GM12875 (cell line): ENCODE measurements around the gene SBSN.

ENCODE experiments used
- H3K4me3 ChIP-seq: one replicate; pipeline ENCODE4 v1.5.1; 2011; ENCODE audit warnings: low read depth, low read length, control low read depth
- CTCF ChIP-seq: IDR thresholded peaks from 2 replicates; pipeline ENCODE4 v1.5.1; 2011; ENCODE audit warnings: low read depth, mild to moderate bottlenecking, control low read depth, inconsistent platforms, low read length, moderate library complexity, borderline replicate concordance; ENCODE audit not compliant: insufficient read depth

Gene SBSN

GRCh38 chr19:35539850-35540249, 11.7 kb upstream of the SBSN start:
- TF ChIP-seq CTCF = no peak
- no peak overlapping the region for H3K4me3 ChIP-seq

GRCh38 chr19:35539314-35539713, 11.2 kb upstream of the SBSN start:
- H3K4me3 ChIP-seq = no peak overlapping the region
- no peak for TF ChIP-seq CTCF

GRCh38 chr19:35534803-35535480, 6.8 kb upstream of the SBSN start:
- no peak overlapping the region for H3K4me3 ChIP-seq
- no peak for TF ChIP-seq CTCF

- no peak for TF ChIP-seq CTCF
- no peak overlapping the region for H3K4me3 ChIP-seq
Observed at GRCh38 chr19:35533822-35534392, 5.8 kb upstream of the SBSN start.

- no peak for TF ChIP-seq CTCF
- no peak within 1 kb of the TSS for H3K4me3 ChIP-seq
Observed at GRCh38 chr19:35533201-35533821, 5.2 kb upstream of the SBSN start, which contains the start of gene GAPDHS. Gene GAPDHS, plus strand, starts transcription at chr19:35533456. Its CDS starts 72 bp downstream, at chr19:35533528.

- H3K4me3 ChIP-seq = no peak overlapping the region
- TF ChIP-seq CTCF = no peak
Observed at GRCh38 chr19:35531291-35531690, 3.2 kb upstream of the SBSN start.
